ENCODE data around the gene ARHGEF3.
A peak's percentile ranks its signal among the peaks of the same experiment; 100 is the strongest.
"Not testable (repeated sequence)": the region's sequence is repeated elsewhere in the genome, so short reads cannot be mapped to it uniquely, and the experiment has no call there.

Gene ARHGEF3

GRCh38 chr3:56771376-56771775 lies 30.4 kb downstream of the ARHGEF3 start:
- no peak for DNase-seq (ENCODE audit: low spot score)

GRCh38 chr3:56769116-56769707 lies 32.5 kb downstream of the ARHGEF3 start:
- DNase-seq (ENCODE audit: low spot score), result no peak

- no peak for DNase-seq (ENCODE audit: low spot score)
Observed at GRCh38 chr3:56764904-56765547, 36.7 kb downstream of the ARHGEF3 start.

GRCh38 chr3:56764184-56764583 lies 37.6 kb downstream of the ARHGEF3 start:
- DNase-seq (ENCODE audit: low spot score), result no peak

- DNase-seq (ENCODE audit: low spot score), result no peak
Observed at GRCh38 chr3:56763233-56763632, 38.5 kb downstream of the ARHGEF3 start.

- no peak for DNase-seq (ENCODE audit: low spot score)
Observed at GRCh38 chr3:56762718-56763117, 39.0 kb downstream of the ARHGEF3 start.

GRCh38 chr3:56761887-56762651 lies 39.7 kb downstream of the ARHGEF3 start:
- no peak for DNase-seq (ENCODE audit: low spot score)

GRCh38 chr3:56761023-56761422 lies 40.7 kb downstream of the ARHGEF3 start:
- no peak for DNase-seq (ENCODE audit: low spot score)

- DNase-seq (ENCODE audit: low spot score), result no peak
Observed at GRCh38 chr3:56759532-56759931, 42.2 kb downstream of the ARHGEF3 start.

- DNase-seq (ENCODE audit: low spot score), result no peak
Observed at GRCh38 chr3:56758539-56758981, 43.2 kb downstream of the ARHGEF3 start.

- not testable (repeated sequence) for DNase-seq (ENCODE audit: low spot score)
Observed at GRCh38 chr3:56758042-56758441, 43.7 kb downstream of the ARHGEF3 start.

- DNase-seq (ENCODE audit: low spot score), result peak; percentile 37
Observed at GRCh38 chr3:56754741-56755417, 46.9 kb downstream of the ARHGEF3 start.

- no peak for DNase-seq (ENCODE audit: low spot score)
Observed at GRCh38 chr3:56753206-56753820, 48.4 kb downstream of the ARHGEF3 start.

- no peak for DNase-seq (ENCODE audit: low spot score)
Observed at GRCh38 chr3:56751056-56751707, 50.6 kb downstream of the ARHGEF3 start.

GRCh38 chr3:56748663-56749231 lies 53.0 kb downstream of the ARHGEF3 start:
- no peak for DNase-seq (ENCODE audit: low spot score)

- DNase-seq (ENCODE audit: low spot score), result no peak
Observed at GRCh38 chr3:56747150-56747549, 54.6 kb downstream of the ARHGEF3 start.

- DNase-seq (ENCODE audit: low spot score), result no peak
Observed at GRCh38 chr3:56744016-56744415, 57.7 kb downstream of the ARHGEF3 start.

GRCh38 chr3:56742887-56743286 lies 58.9 kb downstream of the ARHGEF3 start:
- DNase-seq (ENCODE audit: low spot score), result no peak

- DNase-seq (ENCODE audit: low spot score), result no peak
Observed at GRCh38 chr3:56739036-56739435, 62.7 kb downstream of the ARHGEF3 start.

- DNase-seq (ENCODE audit: low spot score), result no peak
Observed at GRCh38 chr3:56737006-56737405, 64.7 kb downstream of the ARHGEF3 start.

GRCh38 chr3:56732109-56732508 lies 69.6 kb downstream of the ARHGEF3 start:
- no peak for DNase-seq (ENCODE audit: low spot score)

Measured in germinal center (tissue), 1 donor.